ENCODE results near the gene ME2.

- TF ChIP-seq POLR2A (IDR thresholded peaks at IDR 0.05) (no peak), CTCF (IDR thresholded peaks at IDR 0.05) (no peak), EP300 (IDR thresholded peaks at IDR 0.05) (no peak)
Observed at GRCh38 chr18:50832754-50833153, 46.2 kb upstream of the ME2 start.

Measured in tibial nerve (tissue), 4 donors.